HEK293T (cell line): ENCODE results near the gene INS.

Experiments
- ARNT ChIP-seq: fragments of 450-650 bp; IDR thresholded peaks from 2 replicates; pipeline ENCODE4 v1.6.1; 2017; ENCODE audit warnings: mild to moderate bottlenecking
- BHLHE40 ChIP-seq: fragments of 450-650 bp; IDR thresholded peaks from 2 replicates; pipeline ENCODE4 v1.6.1; 2016; ENCODE audit warnings: mild to moderate bottlenecking, moderate library complexity, borderline replicate concordance
- FOXA1 ChIP-seq: fragments of 450-650 bp; IDR thresholded peaks from 2 replicates; pipeline ENCODE4 v1.6.1; 2016; ENCODE audit warnings: mild to moderate bottlenecking
- FOXK2 ChIP-seq: fragments of 450-650 bp; IDR thresholded peaks from 2 replicates; pipeline ENCODE4 v1.6.1; 2016; ENCODE audit warnings: mild to moderate bottlenecking
- HDGF ChIP-seq: fragments of 450-650 bp; IDR thresholded peaks from 2 replicates; pipeline ENCODE4 v1.6.1; 2017; ENCODE audit warnings: antibody characterized with exemption, borderline replicate concordance
- LEF1 ChIP-seq: fragments of 450-650 bp; IDR thresholded peaks from 2 replicates; pipeline ENCODE4 v1.6.1; 2017; ENCODE audit warnings: mild to moderate bottlenecking, borderline replicate concordance
- SP1 ChIP-seq: fragments of 450-650 bp; IDR thresholded peaks from 2 replicates; pipeline ENCODE4 v1.6.1; 2017
- SUZ12 ChIP-seq: fragments of 450-650 bp; IDR thresholded peaks from 2 replicates; pipeline ENCODE4 v1.6.1; 2016; ENCODE audit warnings: mild to moderate bottlenecking
- TARDBP ChIP-seq: fragments of 450-650 bp; IDR thresholded peaks from 2 replicates; pipeline ENCODE4 v1.6.1; 2016
- ZNF384 ChIP-seq: fragments of 450-650 bp; IDR thresholded peaks from 2 replicates; pipeline ENCODE4 v1.6.1; 2016

GRCh38 chr11:2116680-2117079 is 44.3 kb downstream of the INS start:
- TF ChIP-seq SP1 (no peak), SUZ12 (no peak), ZNF384 (no peak), FOXA1 (no peak), HDGF (no peak), LEF1 (no peak), FOXK2 (no peak), TARDBP (no peak), BHLHE40 (no peak), ARNT (no peak)
